Neural crest cell (in vitro differentiated cells): ENCODE results near the gene CDK7. TPM values are rescaled to one million over a fixed set of nuclear protein-coding genes. Genes with fewer than 3 reads are reported as not detected.

ENCODE experiments used
- DNase-seq: peaks from one replicate; pipeline ENCODE4 v3.0.0; 2021; ENCODE audit warnings: low read depth, mixed read lengths, low spot score
- H3K27ac Mint-ChIP-seq: one replicate; pipeline ENCODE4 v1.8.0; 2021; ENCODE audit warnings: mild to moderate bottlenecking, mixed read lengths; ENCODE audit not compliant: unreplicated experiment
- H3K27me3 Mint-ChIP-seq: 2 replicates; pipeline ENCODE4 v1.8.0; 2021; ENCODE audit warnings: low read depth, mild to moderate bottlenecking, mixed read lengths
- H3K36me3 Mint-ChIP-seq: 2 replicates; pipeline ENCODE4 v1.8.0; 2021; ENCODE audit warnings: low read depth, mild to moderate bottlenecking, mixed read lengths
- H3K4me1 Mint-ChIP-seq: 2 replicates; pipeline ENCODE4 v1.8.0; 2021; ENCODE audit warnings: mixed read lengths
- H3K4me3 Mint-ChIP-seq: one replicate; pipeline ENCODE4 v1.8.0; 2021; ENCODE audit warnings: mild to moderate bottlenecking, mixed read lengths
- H3K9me3 Mint-ChIP-seq: 2 replicates; pipeline ENCODE4 v1.8.0; 2021; ENCODE audit warnings: mixed read lengths
- CTCF ChIP-seq: fragments of 200-600 bp; sonication (generic); conservative IDR thresholded peaks from 2 replicates; pipeline ENCODE4 v1.5.0; 2021; ENCODE audit warnings: antibody characterized with exemption, mild to moderate bottlenecking
- long read RNA-seq: library from polyadenylated mRNA; unstranded; transcript quantifications from one replicate; pipeline ENCODE4 v2.0.0, GENCODE V29; 2020
- total RNA-seq: library from RNA; stranded (reverse); gene quantifications from 2 replicates; pipeline ENCODE4 v1.2.1, GENCODE V29; 2021

CDK7 gene
- 29.4 and 32.4 TPM in 2 replicates for total RNA-seq
- long read RNA-seq, transcript CDK7-201 (12 exons, 1,439 nt) = major isoform, 54 of 69 reads
- long read RNA-seq, partial matches to known transcripts = 2 of 69 reads
- long read RNA-seq, other reads (novel, unspliced or antisense) = 12 of 69 reads

GRCh38 chr5:69234457-69235268 lies at the start of gene CDK7:
Gene CDK7, plus strand, starts transcription at chr5:69234886. Its CDS starts 90 bp downstream, at chr5:69234976.
- Mint-ChIP-seq H3K4me1 (peaks cover 26% of the 10 kb centered on the region), H3K4me3 (peak within 1 kb of the TSS; percentile 97), H3K27me3 (no peaks in the 10 kb centered on the region), H3K9me3 (no peaks in the 10 kb centered on the region), H3K36me3 (no peaks in the 10 kb centered on the region), H3K27ac (peak within 1 kb of the TSS; percentile 96)
- no peak for TF ChIP-seq CTCF
- peak; percentile 80 for DNase-seq

- H3K4me1 Mint-ChIP-seq = peaks cover 21% of the 10 kb centered on the region
- H3K27ac Mint-ChIP-seq = no peak overlapping the region
- no peaks in the 10 kb centered on the region for H3K27me3 Mint-ChIP-seq
- H3K4me3 Mint-ChIP-seq = peak overlapping the region; percentile 56
- H3K9me3 Mint-ChIP-seq = no peaks in the 10 kb centered on the region
- no peak for DNase-seq
- H3K36me3 Mint-ChIP-seq = no peaks in the 10 kb centered on the region
- no peak for TF ChIP-seq CTCF
Measured at GRCh38 chr5:69187342-69187741, 47.3 kb upstream of the CDK7 start.

GRCh38 chr5:69188811-69189161 lies 45.9 kb upstream of the CDK7 start:
- Mint-ChIP-seq H3K4me1 (peaks cover 21% of the 10 kb centered on the region), H3K4me3 (peak overlapping the region; percentile 98), H3K27me3 (no peaks in the 10 kb centered on the region)

GRCh38 chr5:69189162-69190086 lies 45.3 kb upstream of the CDK7 start, which contains the start of gene CENPH:
Gene CENPH, plus strand, starts transcription at chr5:69189583. Its CDS starts 52 bp downstream, at chr5:69189635.
- peak; percentile 86 for DNase-seq
- no peaks in the 10 kb centered on the region for H3K36me3 Mint-ChIP-seq

More at GRCh38 chr5:69188811-69189161, 45.9 kb upstream of the CDK7 start:
- Mint-ChIP-seq H3K27ac (peak overlapping the region; percentile 100), H3K36me3 (no peaks in the 10 kb centered on the region), H3K9me3 (no peaks in the 10 kb centered on the region)
- no peak for DNase-seq
- no peak for TF ChIP-seq CTCF

More at GRCh38 chr5:69189162-69190086, 45.3 kb upstream of the CDK7 start, which contains the start of gene CENPH:
- Mint-ChIP-seq H3K4me1 (peaks cover 21% of the 10 kb centered on the region), H3K27ac (peak within 1 kb of the TSS; percentile 100), H3K4me3 (peak within 1 kb of the TSS; percentile 98), H3K9me3 (no peaks in the 10 kb centered on the region), H3K27me3 (no peaks in the 10 kb centered on the region)
- no peak for TF ChIP-seq CTCF
